DMS79 (cell line): ENCODE data around the gene SLC30A1.
"Not testable (repeated sequence)": the region's sequence is repeated elsewhere in the genome, so short reads cannot be mapped to it uniquely, and the experiment has no call there.

ENCODE experiments used
- DNase-seq: peaks from one replicate; lab custom pipeline; 2025; lab: John Stamatoyannopoulos, UW

Gene SLC30A1

DNA sequence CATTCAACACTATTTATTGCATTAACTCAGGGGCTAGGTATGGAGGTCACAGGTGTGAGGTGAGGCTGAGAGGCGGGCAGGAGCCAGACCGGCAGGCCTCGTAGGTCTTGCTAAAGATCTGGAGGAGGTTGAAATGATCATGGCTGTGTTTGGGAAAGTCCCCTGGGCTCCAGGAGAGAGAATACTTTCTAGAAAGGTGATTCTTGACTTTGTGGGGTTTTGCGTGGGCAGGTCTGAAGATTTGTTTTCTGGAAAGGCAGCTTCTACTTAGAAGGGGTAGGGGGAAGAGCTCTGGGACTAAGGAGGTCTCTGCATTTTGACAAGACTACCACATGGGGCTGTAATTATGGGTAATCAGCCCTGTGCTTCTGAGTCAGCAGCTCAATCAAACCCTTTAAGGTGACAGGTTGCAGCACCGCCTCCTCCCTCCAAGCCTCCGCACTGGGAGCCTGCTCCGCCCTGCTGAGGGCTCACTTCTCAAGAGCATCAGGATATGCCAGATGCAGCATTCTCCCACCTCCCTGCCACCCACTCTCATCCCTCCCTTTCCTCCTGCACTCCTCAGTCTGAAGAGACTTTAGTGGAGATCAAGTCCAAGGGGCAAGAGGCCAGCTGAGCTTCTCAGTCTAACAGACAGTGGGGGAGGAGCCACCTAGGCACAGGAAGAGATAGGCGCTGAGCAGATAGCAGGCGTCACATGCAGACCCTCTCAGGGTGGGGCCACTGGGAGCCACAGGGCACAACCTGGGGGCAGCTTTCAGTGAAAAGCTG, 30.5 kb downstream of the SLC30A1 start:
- no peak for DNase-seq

DNA sequence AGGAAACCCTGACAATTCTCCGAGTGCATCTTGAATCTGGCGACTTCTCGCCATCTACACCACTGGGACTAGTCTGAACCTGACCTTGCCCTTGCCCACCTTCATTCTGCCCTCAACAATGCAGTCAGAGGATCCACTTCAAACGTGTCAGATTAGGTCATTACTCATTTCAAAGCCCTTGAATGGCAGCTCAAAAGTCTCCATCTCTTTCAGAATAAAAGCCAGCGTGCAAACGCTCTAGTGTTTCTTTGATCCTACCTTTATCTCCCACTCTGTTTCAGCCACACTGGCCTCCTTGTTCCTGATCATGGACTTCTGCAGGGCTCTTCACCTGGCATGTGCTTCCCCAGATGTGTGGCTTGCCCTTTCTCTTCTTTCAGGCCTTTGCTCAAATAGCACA, 31.3 kb downstream of the SLC30A1 start:
- DNase-seq: no peak

DNA sequence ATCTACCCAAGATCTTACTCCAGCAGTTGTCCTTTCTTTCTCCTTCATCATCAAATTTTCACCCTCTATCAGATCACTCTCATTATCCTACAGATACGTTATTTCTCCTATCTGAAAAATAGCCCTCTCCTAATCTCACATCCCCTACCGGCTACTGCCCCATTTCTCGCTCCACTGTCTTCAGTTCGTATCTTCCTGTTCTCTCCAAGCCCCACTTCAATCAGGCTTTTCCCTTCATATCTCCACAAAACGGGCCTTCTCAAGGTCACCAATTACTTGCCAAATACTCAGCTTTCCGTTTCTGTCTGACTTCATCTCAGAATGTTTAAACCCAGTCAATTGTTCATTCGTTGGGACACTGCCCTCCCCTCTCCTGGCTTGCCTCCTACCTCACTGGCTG, 32.4 kb downstream of the SLC30A1 start:
- no peak for DNase-seq

DNA sequence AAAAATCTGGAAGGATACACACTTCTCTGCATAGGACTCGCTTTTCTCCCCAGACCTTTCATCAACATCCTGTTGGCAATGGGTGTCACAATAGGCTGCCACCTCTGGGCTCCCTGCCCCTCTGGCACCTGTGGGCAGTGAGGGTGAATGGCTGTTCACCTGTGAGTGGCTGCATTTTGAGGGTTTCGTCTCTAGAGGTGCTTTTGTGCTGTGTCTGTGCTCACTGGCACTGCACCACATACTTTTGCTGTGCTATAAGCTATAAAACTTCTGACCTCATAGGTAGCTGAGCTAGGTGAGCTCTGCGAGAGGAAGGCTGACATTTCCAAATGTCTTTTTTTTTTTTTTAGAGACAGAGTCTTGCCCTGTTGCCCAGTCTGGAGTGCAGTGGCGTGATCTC, 35.9 kb downstream of the SLC30A1 start:
- no peak for DNase-seq

DNA sequence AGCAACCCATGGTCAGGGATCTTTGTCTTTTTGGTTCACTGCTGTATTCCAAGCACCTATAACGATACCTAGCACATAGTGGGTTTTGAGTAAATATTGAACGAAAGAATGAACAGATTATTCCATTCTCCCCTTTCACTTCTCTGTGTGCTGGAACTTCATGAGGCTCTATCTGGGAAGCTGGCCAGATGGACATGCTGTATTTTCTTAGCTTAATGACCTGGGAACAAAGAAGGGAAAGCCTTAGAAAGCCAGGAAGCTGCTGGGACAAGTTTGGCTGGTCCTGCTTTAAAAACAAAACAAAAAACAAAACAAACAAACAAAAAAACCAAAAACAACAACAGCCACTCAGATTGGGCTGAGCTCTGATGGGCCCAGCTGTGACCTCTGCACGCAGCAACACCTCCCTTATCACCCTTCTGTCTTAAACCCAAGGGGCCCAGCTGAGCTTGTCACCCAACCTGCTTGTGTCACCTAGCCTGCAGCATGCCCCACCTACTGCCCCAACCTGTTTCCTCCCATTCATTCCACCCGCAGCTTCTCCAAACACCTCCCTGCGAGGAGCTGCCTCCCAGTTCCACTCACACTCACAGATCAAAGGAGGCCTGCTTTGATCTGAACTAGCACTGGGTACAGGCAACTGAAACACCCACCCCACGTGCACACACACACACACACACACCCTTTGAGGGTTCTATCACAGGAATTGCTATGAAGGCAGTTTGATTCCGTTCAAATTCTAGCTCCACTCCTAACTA, 37.1 kb downstream of the SLC30A1 start:
- DNase-seq: no peak

DNA sequence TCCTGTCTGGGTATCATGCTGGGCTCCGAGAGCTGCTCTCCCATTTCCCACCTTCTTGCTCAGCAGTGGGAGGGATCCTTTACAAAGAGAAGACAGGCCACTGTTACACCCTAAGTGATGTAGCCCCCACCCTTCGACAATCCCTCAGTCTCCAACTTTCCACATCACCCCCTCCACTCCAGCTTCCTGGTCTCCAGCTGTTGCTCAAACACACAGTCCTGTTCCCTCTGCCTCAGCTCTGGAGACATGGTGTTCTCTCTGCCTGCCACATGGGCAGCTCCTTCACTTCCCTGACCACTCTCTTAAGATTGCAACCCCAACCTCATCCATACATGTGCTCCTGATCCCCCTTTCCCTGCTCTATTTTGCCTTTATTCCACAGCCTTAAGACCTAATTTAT, 37.7 kb downstream of the SLC30A1 start:
- no peak for DNase-seq

DNA sequence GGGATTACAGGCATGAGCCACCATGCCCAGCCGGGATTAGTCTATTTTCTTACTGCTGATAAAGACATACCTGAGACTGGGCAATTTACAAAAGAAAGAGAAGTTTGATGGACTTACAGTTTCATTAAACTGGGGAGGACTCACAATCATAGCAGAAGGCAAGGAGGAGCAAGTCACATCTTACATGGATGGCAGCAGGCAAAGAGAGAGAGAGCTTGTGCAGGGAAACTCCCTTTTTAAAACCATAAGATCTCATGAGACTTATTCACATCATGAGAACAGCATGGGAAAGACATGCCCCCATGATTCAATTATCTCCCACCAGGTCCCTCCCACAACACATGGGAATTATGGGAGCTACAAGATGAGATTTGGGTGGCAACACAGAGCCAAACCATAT, 38.1 kb downstream of the SLC30A1 start:
- DNase-seq: not testable (repeated sequence)

DNA sequence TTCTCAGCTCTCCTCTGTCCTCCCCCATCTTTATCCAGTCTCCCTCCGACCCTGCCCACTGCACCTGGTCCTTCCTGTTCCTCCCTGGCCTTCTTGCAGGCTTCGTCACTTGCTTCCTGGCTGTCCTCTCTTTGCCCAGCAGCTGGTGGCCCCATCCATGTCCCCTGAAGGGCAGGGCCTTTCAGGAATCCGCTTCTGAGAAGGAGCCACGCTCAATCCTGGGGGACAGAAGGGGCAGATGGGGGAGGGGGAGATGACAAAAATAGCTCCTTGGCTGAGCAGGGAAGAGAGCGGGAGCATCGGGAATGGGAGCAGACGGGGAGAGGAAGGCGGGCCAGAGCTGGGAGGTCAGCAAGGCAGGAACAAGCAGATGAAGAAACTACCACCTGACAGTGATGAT, 40.7 kb downstream of the SLC30A1 start:
- DNase-seq: no peak

DNA sequence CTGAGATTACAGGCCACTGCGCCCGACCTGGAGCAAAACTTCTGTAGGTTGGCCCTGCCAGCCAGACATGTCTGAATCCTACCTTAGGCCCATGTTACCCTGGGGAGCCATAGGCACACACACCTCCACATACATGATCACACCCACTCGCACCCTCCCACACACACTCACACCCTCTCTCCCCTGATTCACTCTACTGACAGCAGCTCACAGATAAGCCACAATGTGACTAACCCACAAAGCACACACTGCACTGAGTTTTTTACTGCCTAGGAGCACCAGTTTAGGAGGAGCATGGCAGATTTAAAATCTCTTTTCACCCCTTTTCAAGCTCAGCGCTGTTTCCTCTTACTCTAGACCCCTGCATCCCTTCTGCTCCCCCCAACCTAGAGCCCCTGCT, 41.7 kb downstream of the SLC30A1 start:
- no peak for DNase-seq

DNA sequence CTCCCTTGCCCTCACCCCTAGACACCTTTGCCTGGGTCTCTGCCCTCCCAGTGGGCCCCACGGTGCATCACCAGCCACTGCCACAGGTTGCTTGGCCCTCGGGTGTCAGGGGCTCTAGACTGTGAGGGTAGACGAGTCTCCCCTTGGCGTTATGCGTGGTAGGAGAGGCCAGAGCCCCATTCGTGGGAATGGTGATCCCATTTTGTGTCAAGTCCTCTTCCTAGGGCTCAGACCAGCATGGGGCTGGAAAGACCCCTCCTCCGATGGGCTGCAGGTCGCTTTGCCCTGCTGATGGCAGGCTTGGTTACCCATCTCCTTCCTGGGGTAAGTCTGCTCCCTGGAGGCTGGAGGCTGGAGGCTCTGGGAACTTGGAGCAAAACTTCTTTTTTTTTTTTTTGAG, 42.4 kb downstream of the SLC30A1 start:
- no peak for DNase-seq

DNA sequence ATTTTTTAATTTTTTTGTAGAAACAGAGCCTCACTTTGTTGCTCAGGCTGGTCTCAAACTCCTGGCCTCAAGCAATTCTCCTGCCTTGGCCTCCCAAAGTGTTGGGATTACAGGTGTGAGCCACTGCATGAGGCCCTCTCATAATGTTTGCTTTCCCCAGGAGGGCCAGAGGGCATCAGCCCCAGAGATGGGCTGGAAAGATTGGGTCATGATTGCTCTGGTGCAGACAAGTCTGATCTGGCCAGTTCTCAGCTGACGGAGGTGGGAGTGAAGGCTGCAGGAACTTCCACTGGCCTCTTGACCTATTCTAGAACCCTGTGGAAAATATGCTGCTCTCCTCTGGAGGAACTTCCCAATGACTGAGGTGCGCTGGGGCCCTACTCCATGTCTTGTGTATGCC, 43.6 kb downstream of the SLC30A1 start:
- DNase-seq: no peak

DNA sequence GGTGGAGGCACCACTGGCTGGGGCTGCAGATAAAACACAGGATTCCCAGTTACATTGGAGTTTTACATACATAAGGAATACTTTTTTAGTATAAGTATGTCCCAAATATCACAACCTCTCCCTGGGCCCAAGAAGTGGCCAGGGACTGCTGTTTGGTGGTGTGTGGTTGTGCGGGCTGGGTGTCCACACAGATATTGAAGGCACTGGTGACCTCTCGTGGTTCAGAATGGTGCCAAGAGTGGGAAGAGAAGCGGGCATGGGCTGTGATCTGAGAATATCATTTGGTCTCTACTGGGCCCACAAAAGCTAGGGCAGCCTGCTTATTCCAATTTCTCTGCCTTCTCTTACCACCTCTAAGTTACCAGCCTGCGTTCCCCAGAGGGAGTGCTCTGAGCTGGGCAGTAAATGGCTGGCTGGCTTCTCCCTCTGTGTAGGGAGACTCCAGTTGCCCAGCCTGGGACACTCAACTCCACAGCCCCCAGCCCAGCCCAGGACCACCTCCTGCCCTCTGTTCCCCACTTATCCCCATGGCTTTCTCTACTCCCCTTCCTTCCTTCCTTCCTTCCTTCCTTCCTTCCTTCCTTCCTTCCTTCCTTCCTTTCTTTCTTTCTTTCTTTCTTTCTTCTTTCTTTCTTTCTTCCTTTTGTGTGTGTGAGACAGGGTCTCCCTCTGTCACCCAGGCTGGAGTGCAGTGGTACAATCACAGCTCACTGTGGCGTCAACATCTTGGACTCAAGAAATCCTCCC, 44.2 kb downstream of the SLC30A1 start:
- DNase-seq: no peak

DNA sequence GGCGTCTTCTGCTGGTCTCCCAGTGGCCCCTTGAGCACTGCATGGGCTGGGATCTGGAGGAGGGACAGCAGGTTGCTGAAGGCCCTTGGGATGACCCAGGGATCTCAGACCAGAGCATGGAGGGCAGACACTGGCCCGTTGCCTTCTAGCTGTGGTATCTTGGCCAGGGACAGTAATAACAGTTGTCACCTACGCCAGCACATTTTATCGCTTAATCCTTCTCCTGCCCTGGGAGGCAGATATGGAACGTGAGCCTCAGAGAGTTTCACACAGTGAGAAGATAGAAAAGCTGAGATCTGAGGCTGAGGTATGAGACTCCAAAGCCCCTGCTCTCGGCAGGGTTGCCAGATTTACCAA, 46.9 kb downstream of the SLC30A1 start:
- DNase-seq: no peak

DNA sequence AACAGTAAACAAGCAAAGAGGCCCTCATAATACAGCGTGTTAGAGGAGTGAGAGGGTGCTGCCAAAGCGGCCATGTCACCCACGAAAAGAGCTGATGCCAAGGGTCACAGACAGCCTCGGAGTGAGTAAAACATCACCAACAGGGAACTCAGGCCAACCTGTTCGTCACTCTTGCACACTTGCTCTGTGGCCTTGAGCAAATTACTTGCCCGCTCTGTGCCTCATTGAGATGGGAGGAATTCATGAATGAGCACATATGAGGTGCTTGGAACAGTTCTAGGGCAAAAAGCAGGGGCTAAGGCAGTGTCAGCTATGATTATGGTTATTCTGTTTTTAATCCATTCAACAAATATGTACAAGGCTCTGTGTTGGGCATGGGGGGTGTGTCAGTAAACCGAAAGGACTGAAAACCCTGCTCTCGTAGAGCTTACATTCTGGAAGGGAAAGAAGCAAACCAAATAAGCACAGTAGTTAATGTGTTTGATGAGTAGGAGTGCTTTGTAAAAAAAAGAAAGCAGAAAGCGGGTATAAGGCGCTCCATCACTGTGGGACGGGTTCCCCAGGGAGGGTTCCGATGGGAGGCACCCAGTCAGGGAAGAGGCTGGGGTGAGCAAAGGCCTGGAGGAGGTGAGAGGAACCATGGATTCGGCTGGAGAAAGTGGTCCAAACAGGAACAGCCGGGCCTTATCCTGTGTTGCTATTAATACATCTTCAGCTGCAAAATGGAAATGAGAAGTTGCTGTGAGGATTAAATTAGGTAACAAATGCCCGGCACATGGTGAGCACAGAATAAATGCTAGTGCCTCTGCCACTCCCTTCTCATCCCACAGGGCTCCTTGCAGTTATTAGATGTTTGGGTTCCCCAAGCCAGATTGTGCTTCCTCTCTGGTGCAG, 47.5 kb downstream of the SLC30A1 start:
- DNase-seq: no peak

DNA sequence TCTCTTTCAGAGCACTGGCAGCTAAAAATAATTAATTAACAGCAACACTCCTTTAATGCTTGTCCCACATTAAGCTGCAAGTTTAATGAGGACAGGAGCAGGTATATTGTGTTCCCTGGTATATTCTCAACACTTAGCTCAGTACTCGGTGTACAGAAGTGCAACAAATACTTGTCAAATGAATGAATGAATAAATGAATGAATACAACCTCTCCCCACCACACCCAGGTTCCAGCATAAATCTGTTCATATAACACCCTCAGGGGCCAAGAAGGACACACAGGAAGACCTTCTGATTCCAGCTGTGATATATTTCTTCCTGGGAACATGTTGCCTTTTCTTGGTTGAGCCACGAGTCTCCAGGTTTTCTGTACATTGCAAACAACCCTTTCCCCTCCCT, 48.9 kb downstream of the SLC30A1 start:
- DNase-seq: no peak

DNA sequence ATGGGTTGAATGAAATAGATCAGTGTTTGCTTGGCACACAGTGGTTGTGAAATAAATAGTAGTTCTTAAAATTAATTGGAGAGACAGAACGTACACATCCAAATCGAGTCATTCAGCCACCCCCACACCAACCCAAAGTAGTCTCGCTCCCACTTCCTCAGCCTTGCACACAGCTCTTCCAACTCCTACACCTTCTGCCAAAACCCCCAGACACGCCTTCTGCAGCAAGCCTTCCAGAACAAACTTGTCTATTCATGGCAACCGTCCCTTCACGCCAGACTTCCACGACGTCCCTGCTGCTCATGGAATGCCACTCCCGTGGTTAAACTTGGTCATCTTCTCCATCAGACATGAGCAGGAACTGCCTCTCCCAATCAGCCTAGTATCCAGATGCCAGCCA, 49.5 kb downstream of the SLC30A1 start:
- no peak for DNase-seq

DNA sequence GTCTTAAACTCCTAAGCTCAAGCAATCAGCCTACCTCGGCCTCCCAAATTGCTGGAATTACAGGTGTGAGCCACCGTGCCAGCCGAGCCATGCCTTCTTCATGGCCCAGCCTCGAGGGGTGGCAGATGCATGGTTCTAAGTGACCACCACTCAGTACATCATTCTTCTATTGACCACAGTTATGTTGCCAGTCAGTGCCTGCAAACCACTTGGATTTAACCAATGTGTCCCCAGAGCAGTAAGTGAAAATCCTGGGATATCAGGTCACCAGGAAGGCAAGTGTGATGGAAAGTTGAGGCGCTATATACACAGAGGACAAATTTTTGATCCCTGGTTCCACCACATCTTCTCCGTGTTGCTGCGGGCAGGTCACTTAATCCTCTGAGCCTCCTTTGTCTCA, 50.0 kb downstream of the SLC30A1 start:
- no peak for DNase-seq

DNA sequence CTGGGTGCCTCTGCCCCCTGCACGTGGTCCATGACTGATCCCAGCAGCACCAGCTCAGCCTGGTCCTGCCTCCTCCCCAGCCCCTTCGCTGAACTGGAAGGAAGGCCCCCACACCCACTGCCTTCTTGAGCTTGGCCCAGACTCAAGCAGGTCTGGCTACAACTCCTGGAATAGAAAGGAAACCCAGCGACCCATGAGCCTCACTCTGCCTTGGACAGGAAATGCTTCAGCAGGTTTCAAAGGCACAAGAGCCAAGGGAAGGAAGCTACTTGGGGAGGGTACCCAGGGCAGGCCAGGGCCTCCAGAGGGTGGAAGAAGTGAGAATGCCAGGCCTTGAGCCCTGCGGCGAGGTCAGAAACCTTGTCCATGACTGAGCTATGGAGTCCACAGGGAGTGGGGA, 51.1 kb downstream of the SLC30A1 start:
- DNase-seq: no peak

DNA sequence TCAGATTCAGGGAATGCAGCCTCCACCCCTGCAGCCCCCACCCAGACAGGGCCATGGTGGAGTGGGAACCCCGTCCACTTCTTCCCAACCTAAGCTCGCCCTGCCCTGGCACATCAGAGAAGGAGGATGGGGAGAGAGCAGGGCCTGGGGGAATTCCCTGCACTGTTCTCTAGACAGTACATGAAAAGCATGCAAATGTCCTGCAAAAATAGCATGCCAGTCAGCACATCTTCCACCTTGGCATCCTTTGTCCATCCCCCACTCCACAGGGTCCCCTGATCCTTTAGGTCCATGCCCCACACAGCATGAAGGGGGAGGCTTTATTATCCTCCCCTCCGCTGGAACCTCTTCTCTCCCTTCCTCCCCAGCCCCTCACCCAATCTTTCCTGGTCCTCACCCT, 52.0 kb downstream of the SLC30A1 start:
- no peak for DNase-seq

DNA sequence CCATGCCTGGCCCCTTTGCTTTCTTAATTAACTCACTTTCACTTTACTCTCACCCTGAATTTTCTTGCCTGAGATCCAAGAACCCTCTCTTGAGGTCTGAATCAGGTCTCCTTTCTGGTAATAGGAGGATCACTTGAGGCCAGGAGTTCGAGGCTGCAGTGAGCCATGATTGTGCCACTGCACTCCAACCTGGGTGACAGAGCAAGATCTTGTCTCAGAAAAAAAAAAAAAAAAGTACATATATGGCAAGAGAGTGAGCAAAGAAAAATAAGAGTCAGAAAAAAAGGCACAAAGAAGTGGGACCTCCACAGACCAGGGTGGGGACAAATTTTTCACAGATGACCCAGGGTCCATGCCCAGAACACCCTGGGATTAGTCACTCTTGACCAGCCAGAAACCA, 52.9 kb downstream of the SLC30A1 start:
- DNase-seq: no peak

DNA sequence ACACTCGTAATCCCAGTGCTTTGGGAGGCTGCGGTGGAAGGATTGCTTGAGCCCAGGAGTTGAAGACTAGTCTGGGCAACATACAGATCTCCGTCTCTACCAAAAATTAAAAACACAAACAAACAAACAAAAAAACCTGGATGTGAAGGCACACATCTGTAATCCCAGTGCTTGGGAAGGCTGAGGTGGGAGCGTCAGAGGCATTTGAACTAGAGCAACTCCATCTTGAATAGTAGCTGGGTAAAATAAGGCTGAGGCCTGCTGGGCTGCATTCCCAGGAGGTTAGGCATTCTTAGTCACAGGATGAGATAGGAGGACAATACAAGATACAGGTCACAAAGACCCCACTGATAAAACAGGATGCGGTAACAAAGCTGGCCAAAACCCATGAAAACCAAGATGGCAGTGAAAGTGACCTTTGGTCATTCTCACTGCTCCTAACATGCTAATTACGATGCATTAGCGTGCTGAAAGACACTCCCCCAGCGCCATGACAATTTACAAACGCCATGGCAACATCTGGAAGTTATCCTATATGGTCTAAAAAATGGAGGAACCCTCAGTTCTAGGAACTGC, 53.8 kb downstream of the SLC30A1 start:
- DNase-seq: no peak

DNA sequence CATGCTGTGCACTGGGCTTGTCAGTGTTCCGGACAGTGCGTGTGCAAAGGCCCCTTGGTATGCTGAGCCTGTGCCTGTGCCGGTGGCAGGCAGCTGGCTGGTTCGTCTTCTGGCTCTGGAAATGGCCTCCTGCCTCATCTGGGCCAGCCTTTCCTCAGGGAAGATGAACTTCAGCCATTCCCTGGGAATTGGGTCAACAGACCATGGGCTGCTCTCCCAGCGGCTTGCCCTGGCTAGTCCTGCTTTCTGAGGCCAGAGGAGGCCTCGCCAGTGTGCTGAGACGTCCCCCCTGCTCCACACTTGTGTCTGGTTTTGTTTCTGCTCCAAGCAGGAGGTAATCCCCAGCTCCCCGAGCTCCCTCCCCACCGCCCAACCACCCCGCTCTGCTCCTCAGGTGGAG, 54.4 kb downstream of the SLC30A1 start:
- DNase-seq: no peak
